Spleen (tissue), 7 donors: ENCODE data around the gene TMEM196.

ENCODE experiments used
- CTCF ChIP-seq, 11 experiments: fragments of 200-600 bp in 7 of 11; fragments of 450-650 bp in 4 of 11; sonication (generic) in 4 of 11; IDR thresholded peaks in 8 of 11; conservative IDR thresholded peaks in 3 of 11; 1 replicate in 7 of 11; 2 replicates in 4 of 11; pipeline versions ENCODE4 v1.4.0 to v1.8.0; 2016 to 2021; ENCODE audit warnings: antibody characterized with exemption in 11 of 11, inconsistent platforms in 4 of 11, mild to moderate bottlenecking in 1 of 11
- POLR2AphosphoS5 ChIP-seq, 3 donors: sonication (generic); formaldehyde crosslinking; IDR thresholded peaks; one replicate each; pipeline ENCODE4 v1.5.1; 2017; ENCODE audit warnings: antibody characterized with exemption in 3 of 3
- donor health status: DM: no; HTN: no; CAD: no; lungs with moderate emphysema.
- donor health status: DM: no; HTN: no; CAD: no.
- donor health status: DM: no; HTN: no; CAD: no.

- TF ChIP-seq POLR2AphosphoS5 (IDR thresholded peaks at IDR 0.05) (no peak), CTCF (IDR thresholded peaks at IDR 0.05 in 8 of 11, conservative IDR thresholded peaks at IDR 0.05 in 3 of 11) (no peak)
Observed at GRCh38 chr7:19701471-19701870, 71.9 kb downstream of the TMEM196 start.
